Adrenal gland (tissue), 12 donors: ENCODE measurements around the gene SCN1B. TPM values are rescaled to one million over a fixed set of nuclear protein-coding genes. Genes with fewer than 3 reads are reported as not detected.

Source experiments
- DNase-seq, 7 donors: peaks; one replicate each; pipeline ENCODE4 v3.0.0-alpha.2; 2019 to 2020
- H3K27ac ChIP-seq, 5 donors: fragments of 200-600 bp; sonication (generic) in 4 of 5; 1 replicate in 3 of 5; 2 replicates in 2 of 5; pipeline versions ENCODE4 v1.5.1 to v1.8.0; 2016 to 2020; ENCODE audit warnings: mild to moderate bottlenecking in 1 of 5
- H3K27me3 ChIP-seq: fragments of 200-600 bp; 2 replicates; pipeline ENCODE4 v1.8.0; 2021
- H3K36me3 ChIP-seq, 2 donors: fragments of 200-600 bp; replicated peaks in 1 of 2; 1 replicate in 1 of 2; 2 replicates in 1 of 2; pipeline versions ENCODE4 v1.5.1 to v1.8.0; 2018 to 2022
- H3K4me1 ChIP-seq, 2 donors: fragments of 200-600 bp; replicated peaks in 1 of 2; 1 replicate in 1 of 2; 2 replicates in 1 of 2; pipeline versions ENCODE4 v1.5.1 to v1.8.0; 2018 to 2021
- H3K4me3 ChIP-seq, 4 donors: fragments of 200-600 bp; sonication (generic) in 3 of 4; one replicate each; pipeline ENCODE4 v1.5.1; 2016 to 2018
- H3K9me3 ChIP-seq, 3 donors: fragments of 200-600 bp; sonication (generic) in 1 of 3; replicated peaks in 1 of 3; 1 replicate in 2 of 3; 2 replicates in 1 of 3; pipeline versions ENCODE4 v1.5.1 to v1.8.0; 2016 to 2021
- CTCF ChIP-seq, 6 experiments: fragments of 450-650 bp in 4 of 6; fragments of 200-600 bp in 2 of 6; sonication (generic) in 1 of 6; IDR thresholded peaks; 1 replicate in 5 of 6; 2 replicates in 1 of 6; pipeline versions ENCODE4 v1.5.1 to v1.8.0; 2016 to 2021; ENCODE audit warnings: antibody characterized with exemption in 6 of 6, mild to moderate bottlenecking in 2 of 6, moderate library complexity in 1 of 6
- POLR2A ChIP-seq, 2 donors: fragments of 450-650 bp; IDR thresholded peaks; one replicate each; pipeline ENCODE4 v1.6.1; 2017; ENCODE audit warnings: antibody characterized with exemption in 2 of 2, mild to moderate bottlenecking in 2 of 2, moderate library complexity in 1 of 2
- WGBS, 4 donors: extraction: QIAGEN DNeasy Blood & Tissue Kit in 2 of 4; methylation state at CpG; one replicate each; pipeline versions ENCODE4 v1.1.5 to v1.1.7; 2013 to 2017; 5-methylcytosine and 5-hydroxymethylcytosine counted together
- intact Hi-C, 2 donors: fragments of 100-400 bp; cut with DNase I; formaldehyde crosslinking; loops; one replicate each; pipeline versions ENCODE4 v1.14.1 to v1.15.0; 2022 to 2023
- polyA plus RNA-seq, 3 donors: library from polyadenylated mRNA; stranded (reverse); fragments of 200-250 nt in 2 of 3; fragments of 350-450 nt in 1 of 3; fragmentation: Illumina TruSeq in 1 of 3; extraction: RNeasy Lipid Tissue Mini Kit (QIAGEN cat#74804) in 1 of 3; gene quantifications; one replicate each; pipeline ENCODE4 v1.2.3, GENCODE V29; 2013 to 2014
- total RNA-seq, 9 donors: library from RNA; depleted of rRNA in 4 of 9; stranded (reverse); fragments of >200 nt in 4 of 9; fragments of 120-200 nt in 1 of 9; fragmentation: NEBNext Ultra II Directional in 1 of 9; extraction: Animal tissue kit (Norgen Biotek cat#: 25700) in 1 of 9; gene quantifications; one replicate each; pipeline versions ENCODE4 v1.1.0 to v1.2.4, GENCODE V29; 2013 to 2023
- donor health status: healthy with polysubstance abuse.
- donor health status: Bipolar disorder and iron deficiency.
- donor health status: DM: yes; HTN: yes; CAD: no.
- donor health status: DM: no; HTN: no; CAD: no.
- donor health status: DM: no; HTN: no; CAD: no.
- donor health status: DM: yes; HTN: yes; CAD: no.

SCN1B gene
- total and polyA plus RNA-seq, 12 donors = 0.83 to 34.5 (median 13.8) TPM

DNA sequence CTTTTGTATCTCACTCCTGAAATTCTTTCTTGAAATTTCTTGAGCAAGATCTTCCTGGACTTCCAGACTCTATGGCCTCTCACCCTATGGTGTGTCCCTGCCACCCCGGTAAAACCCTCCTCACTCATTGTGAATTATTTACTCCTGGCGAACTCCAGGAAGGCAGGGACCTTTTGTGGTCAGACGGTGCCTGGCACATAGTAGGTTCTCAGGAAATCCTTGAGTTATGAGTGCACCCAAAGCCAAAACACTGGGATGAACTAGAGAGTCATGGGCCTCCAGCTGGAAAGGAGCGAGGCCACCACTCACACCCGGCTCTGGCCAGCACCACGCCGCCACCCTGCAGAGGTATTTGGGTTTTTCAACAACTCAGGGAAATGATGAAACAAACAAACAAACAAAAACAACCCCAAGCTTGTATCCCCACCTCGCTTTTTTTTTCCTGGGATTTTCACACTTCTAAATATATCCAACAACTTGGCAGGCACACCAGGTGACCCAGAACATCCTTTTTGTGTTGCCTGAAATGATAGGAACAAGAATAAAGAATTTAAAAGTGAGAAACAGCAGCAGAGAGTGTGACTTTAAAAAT lies 22.4 kb downstream of the SCN1B start:
- WGBS, 4 donors = 71 to 75% (median 72%) methylated on average over 8 of the region's 8 CpGs

DNA sequence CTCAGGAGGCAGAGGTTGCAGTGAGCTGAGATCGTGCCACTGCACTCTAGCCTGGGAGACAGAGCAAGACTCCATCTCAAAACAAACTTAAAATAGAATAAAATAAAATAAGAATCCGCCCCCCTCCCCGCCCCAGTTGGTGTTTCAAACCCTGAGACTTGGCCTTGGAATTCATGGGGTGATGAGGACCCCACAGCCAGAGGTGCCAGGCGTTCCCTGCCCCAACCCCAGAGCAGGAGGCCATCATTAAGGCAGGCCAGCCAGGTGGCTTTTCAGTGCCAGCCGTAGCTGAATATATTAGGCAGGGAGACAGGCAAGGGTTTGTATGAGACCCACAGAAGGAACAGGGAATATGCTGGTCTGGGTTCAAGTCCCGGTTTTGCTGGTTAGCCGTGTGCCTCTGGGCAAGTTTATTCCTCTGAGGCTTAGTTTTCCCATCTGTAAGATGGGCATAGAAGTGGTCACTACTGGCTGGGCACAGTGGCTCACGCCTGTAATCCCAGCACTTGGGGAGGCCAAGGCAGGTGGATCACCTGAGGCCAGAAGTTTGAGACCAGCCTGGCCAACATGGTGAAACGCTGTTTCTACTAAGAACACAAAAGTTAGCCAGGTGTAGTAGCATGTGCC lies 23.5 kb downstream of the SCN1B start:
- no peak for TF ChIP-seq POLR2A (IDR thresholded peaks at IDR 0.05)
- 69 to 87% (median 79%) methylated on average over 8 to 9 of the region's 9 CpGs for WGBS, 4 donors
- Histone ChIP-seq H3K9me3 (no peaks in the 10 kb centered on the region), H3K27ac (no peak overlapping the region), H3K4me1 (no peaks in the 10 kb centered on the region), H3K4me3 (no peak overlapping the region), H3K36me3 (no peaks in the 10 kb centered on the region), H3K27me3 (no peaks in the 10 kb centered on the region)
- intact Hi-C loops = no loop called here
- no peak for DNase-seq

More for the DNA sequence above, 22.4 kb downstream of the SCN1B start:
- no peak overlapping the region for H3K4me3 ChIP-seq
- no peaks in the 10 kb centered on the region for H3K4me1 ChIP-seq
- intact Hi-C loops = no loop called here
- DNase-seq = no peak
- H3K27ac ChIP-seq = no peak overlapping the region
- no peaks in the 10 kb centered on the region for H3K27me3 ChIP-seq
- TF ChIP-seq CTCF (IDR thresholded peaks at IDR 0.05) = no peak
- H3K9me3 ChIP-seq = no peaks in the 10 kb centered on the region
- H3K36me3 ChIP-seq = no peaks in the 10 kb centered on the region

- 75 to 94% (median 81%) methylated on average over 8 to 9 of the region's 9 CpGs for WGBS, 4 donors
- intact Hi-C loops = no loop called here
- H3K9me3 ChIP-seq = no peaks in the 10 kb centered on the region
- no peaks in the 10 kb centered on the region for H3K27me3 ChIP-seq
- H3K36me3 ChIP-seq = no peaks in the 10 kb centered on the region
- no peak overlapping the region for H3K4me3 ChIP-seq
- no peak for DNase-seq
- no peaks in the 10 kb centered on the region for H3K4me1 ChIP-seq
- TF ChIP-seq CTCF (IDR thresholded peaks at IDR 0.05) = no peak
- no peak for TF ChIP-seq POLR2A (IDR thresholded peaks at IDR 0.05)
- no peak overlapping the region for H3K27ac ChIP-seq
These were observed 24.4 kb downstream of the SCN1B start for GRCh38 chr19:35054626-35055025.

DNA sequence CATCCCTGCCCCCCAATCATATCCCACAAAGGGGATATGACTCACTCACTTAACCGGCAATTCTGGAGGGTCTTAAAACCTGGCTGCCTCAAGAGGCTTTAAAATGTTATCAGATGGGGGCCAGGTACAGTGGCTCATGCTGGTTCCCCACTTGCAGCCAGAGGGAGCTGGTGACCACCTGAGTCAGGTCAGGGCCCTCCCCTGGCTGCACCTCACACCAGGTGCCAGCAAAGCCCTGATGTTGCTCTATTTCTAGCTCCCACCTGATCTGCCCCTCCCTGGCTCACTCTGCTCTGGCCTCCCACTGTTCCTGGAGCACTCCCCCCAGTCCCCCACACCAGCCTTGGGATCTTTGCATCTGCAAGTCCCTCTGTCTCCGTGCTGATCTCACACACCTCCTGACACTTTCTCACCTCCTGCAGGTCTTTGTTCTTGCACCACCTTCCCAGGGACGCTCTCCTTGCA lies 25.5 kb downstream of the SCN1B start:
- intact Hi-C loops = no loop called here
- H3K4me3 ChIP-seq = no peak overlapping the region
- TF ChIP-seq POLR2A (IDR thresholded peaks at IDR 0.05) = no peak
- no peak for TF ChIP-seq CTCF (IDR thresholded peaks at IDR 0.05)
- H3K36me3 ChIP-seq = no peaks in the 10 kb centered on the region
- no peak for DNase-seq
- no peaks in the 10 kb centered on the region for H3K9me3 ChIP-seq
- 33 to 45% (median 43%) methylated on average over 3 of the region's 3 CpGs for WGBS, 4 donors
- H3K27me3 ChIP-seq = peaks cover 3% of the 10 kb centered on the region
- no peaks in the 10 kb centered on the region for H3K4me1 ChIP-seq
- H3K27ac ChIP-seq = no peak overlapping the region
